ENCODE measurements around the gene BBX.

DNA sequence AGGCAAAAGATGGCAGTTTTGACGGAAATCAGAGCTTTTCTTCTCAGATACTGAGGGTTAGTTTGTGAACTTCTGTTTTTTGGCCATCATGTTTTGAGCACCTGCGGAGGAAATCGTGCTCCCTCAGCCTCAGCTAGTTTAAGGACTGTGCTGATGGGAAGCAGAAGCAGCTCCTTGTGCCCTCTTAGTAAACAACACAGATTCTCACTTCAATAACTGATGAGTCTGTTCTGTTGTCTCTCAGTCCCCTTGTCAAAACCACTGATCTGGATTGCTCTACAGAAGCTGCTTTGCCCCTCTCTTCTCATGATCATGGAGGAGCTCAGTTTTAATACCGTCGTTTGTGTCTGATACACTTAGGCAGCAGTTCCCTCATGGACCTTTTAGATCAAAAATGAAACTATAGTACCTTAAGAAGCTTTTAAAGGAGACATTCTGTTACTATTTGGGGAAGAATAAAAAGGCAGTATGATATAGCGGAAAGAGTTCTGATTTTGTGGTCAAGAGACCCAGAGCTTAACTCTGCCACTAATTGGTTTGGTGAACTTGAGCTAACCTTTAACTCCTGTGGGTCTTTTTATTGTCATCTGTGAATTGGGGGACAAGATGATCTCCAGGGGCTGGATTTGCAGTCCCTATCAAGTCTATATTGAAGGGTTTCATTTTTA, 152.6 kb downstream of the BBX start:
- TF ChIP-seq POLR2A (IDR thresholded peaks at IDR 0.05) (no peak), CTCF (IDR thresholded peaks at IDR 0.05) (no peak)

Measured in vagina (tissue), 2 donors.